BLaER1 treated with 17β-estradiol and CSF1 and Interleukin-3, amounts not matched to agents 10 nM and 100 nM (cell line): ENCODE measurements around the gene ARHGEF17.

Experiments
- H3K27ac ChIP-seq, 11 experiments: shearing (Covaris generic); formaldehyde crosslinking; 2 replicates each; pipeline ENCODE4 v1.8.1; 2022
- H3K27me3 ChIP-seq, 11 experiments: shearing (Covaris generic); formaldehyde crosslinking; 2 replicates each; pipeline ENCODE4 v1.8.1; 2022
- H3K36me3 ChIP-seq, 11 experiments: shearing (Covaris generic); formaldehyde crosslinking; 2 replicates each; pipeline ENCODE4 v1.8.1; 2022
- H3K4me1 ChIP-seq, 10 experiments: shearing (Covaris generic); formaldehyde crosslinking; 2 replicates each; pipeline ENCODE4 v1.8.1; 2022
- H3K4me2 ChIP-seq, 11 experiments: shearing (Covaris generic); formaldehyde crosslinking; 2 replicates each; pipeline ENCODE4 v1.8.1; 2022
- H3K4me3 ChIP-seq, 10 experiments: shearing (Covaris generic); formaldehyde crosslinking; 2 replicates each; pipeline ENCODE4 v1.8.1; 2022
- H3K9ac ChIP-seq, 11 experiments: shearing (Covaris generic); formaldehyde crosslinking; 2 replicates each; pipeline ENCODE4 v1.8.1; 2022
- H3K9me3 ChIP-seq, 11 experiments: shearing (Covaris generic); formaldehyde crosslinking; replicated peaks in 1 of 11; 2 replicates each; pipeline ENCODE4 v1.8.1; 2022
- H4K20me1 ChIP-seq, 11 experiments: shearing (Covaris generic); formaldehyde crosslinking; 2 replicates each; pipeline ENCODE4 v1.8.1; 2022
- Cebpa-rat ChIP-seq, 11 experiments: shearing (Covaris generic); IDR thresholded peaks; 2 replicates each; pipeline ENCODE4 v1.8.1; 2022

The ARHGEF17 gene

GRCh38 chr11:73288192-73288872 lies 19.7 kb upstream of the ARHGEF17 start:
- no peaks in the 10 kb centered on the region for H3K36me3 ChIP-seq
- H3K9me3 ChIP-seq: no peaks in the 10 kb centered on the region
- no peaks in the 10 kb centered on the region for H3K27me3 ChIP-seq
- peak overlapping the region; percentile 46 to 79 (median 71); a peak in 20 of 22 replicates for H3K9ac ChIP-seq
- H3K27ac ChIP-seq: peak overlapping the region; percentile 56 to 92 (median 79)
- peak overlapping the region; percentile 80 to 93 (median 89) for H3K4me2 ChIP-seq
- H3K4me3 ChIP-seq: peak overlapping the region in 6 of 10 experiments; percentile 12 to 52 (median 32); a peak in 5 of 20 replicates
- H4K20me1 ChIP-seq: no peaks in the 10 kb centered on the region
- TF ChIP-seq Cebpa-rat (IDR thresholded peaks at IDR 0.05): no peak
- peaks cover 70 to 95% (median 88%) of the 10 kb centered on the region in 10 experiments for H3K4me1 ChIP-seq

GRCh38 chr11:73288873-73289707 lies 19.0 kb upstream of the ARHGEF17 start:
- peak overlapping the region; percentile 56 to 92 (median 79) for H3K27ac ChIP-seq
- H3K9ac ChIP-seq: peak overlapping the region; percentile 46 to 79 (median 71); a peak in 21 of 22 replicates
- H3K27me3 ChIP-seq: no peaks in the 10 kb centered on the region
- peaks cover 71 to 95% (median 86%) of the 10 kb centered on the region in 10 experiments for H3K4me1 ChIP-seq
- no peaks in the 10 kb centered on the region for H3K9me3 ChIP-seq
- no peaks in the 10 kb centered on the region for H4K20me1 ChIP-seq
- H3K36me3 ChIP-seq: no peaks in the 10 kb centered on the region
- TF ChIP-seq Cebpa-rat (IDR thresholded peaks at IDR 0.05): no peak
- peak overlapping the region; percentile 80 to 93 (median 89) for H3K4me2 ChIP-seq
- H3K4me3 ChIP-seq: peak overlapping the region in 6 of 10 experiments; percentile 3 to 53 (median 32); a peak in 10 of 20 replicates

- TF ChIP-seq Cebpa-rat (IDR thresholded peaks at IDR 0.05): no peak
- no peaks in the 10 kb centered on the region for H4K20me1 ChIP-seq
These were observed 17.5 kb upstream of the ARHGEF17 start for GRCh38 chr11:73290536-73290935.

GRCh38 chr11:73291196-73291595 lies 16.9 kb upstream of the ARHGEF17 start:
- Histone ChIP-seq H3K9ac (peak overlapping the region in 5 of 11 experiments; percentile 1 to 38 (median 22); a peak in 3 of 22 replicates), H4K20me1 (no peaks in the 10 kb centered on the region), H3K9me3 (no peaks in the 10 kb centered on the region), H3K4me2 (no peak overlapping the region; a peak in 1 of 22 replicates), H3K27me3 (no peaks in the 10 kb centered on the region), H3K4me1 (peaks cover 59 to 84% (median 67%) of the 10 kb centered on the region in 10 experiments), H3K4me3 (no peak overlapping the region), H3K36me3 (no peaks in the 10 kb centered on the region), H3K27ac (peak overlapping the region in 1 of 11 experiments; percentile 13; a peak in 1 of 22 replicates)
- TF ChIP-seq Cebpa-rat (IDR thresholded peaks at IDR 0.05): no peak

More at GRCh38 chr11:73290536-73290935, 17.5 kb upstream of the ARHGEF17 start:
- Histone ChIP-seq H3K4me2 (peak overlapping the region in 5 of 11 experiments; percentile 23 to 90 (median 87); a peak in 8 of 22 replicates), H3K27ac (peak overlapping the region in 3 of 11 experiments; percentile 11 to 92 (median 13); a peak in 3 of 22 replicates), H3K9ac (peak overlapping the region in 6 of 11 experiments; percentile 1 to 29 (median 20); a peak in 5 of 22 replicates), H3K9me3 (no peaks in the 10 kb centered on the region), H3K36me3 (no peaks in the 10 kb centered on the region), H3K4me3 (no peak overlapping the region), H3K4me1 (peaks cover 66 to 88% (median 74%) of the 10 kb centered on the region in 10 experiments), H3K27me3 (no peaks in the 10 kb centered on the region)

- Histone ChIP-seq H3K27ac (0 out of 22 replicates have a peak overlapping the region, but pooled peaks of 1 of the 11 experiments have one; percentile 15), H3K9me3 (no peaks in the 10 kb centered on the region), H3K4me2 (peak overlapping the region; percentile 25 to 71 (median 63); a peak in 17 of 22 replicates), H3K36me3 (no peaks in the 10 kb centered on the region), H3K4me1 (peaks cover 52 to 77% (median 60%) of the 10 kb centered on the region in 10 experiments), H4K20me1 (no peaks in the 10 kb centered on the region), H3K9ac (peak overlapping the region in 6 of 11 experiments; percentile 1 to 38 (median 18); a peak in 3 of 22 replicates), H3K4me3 (no peak overlapping the region), H3K27me3 (no peaks in the 10 kb centered on the region)
- TF ChIP-seq Cebpa-rat (IDR thresholded peaks at IDR 0.05): no peak
These were observed 16.1 kb upstream of the ARHGEF17 start for GRCh38 chr11:73291781-73292524.

- Histone ChIP-seq H3K4me2 (peak overlapping the region; percentile 25 to 71 (median 63); a peak in 18 of 22 replicates), H4K20me1 (no peaks in the 10 kb centered on the region), H3K36me3 (no peaks in the 10 kb centered on the region), H3K4me1 (peaks cover 46 to 71% (median 54%) of the 10 kb centered on the region in 10 experiments), H3K27me3 (no peaks in the 10 kb centered on the region), H3K9ac (peak overlapping the region in 4 of 11 experiments; percentile 2 to 37 (median 18); a peak in 2 of 22 replicates), H3K27ac (0 out of 22 replicates have a peak overlapping the region, but pooled peaks of 1 of the 11 experiments have one; percentile 15), H3K4me3 (no peak overlapping the region), H3K9me3 (no peaks in the 10 kb centered on the region)
- no peak for TF ChIP-seq Cebpa-rat (IDR thresholded peaks at IDR 0.05)
These were observed 15.6 kb upstream of the ARHGEF17 start for GRCh38 chr11:73292525-73292894.

- no peak for TF ChIP-seq Cebpa-rat (IDR thresholded peaks at IDR 0.05)
- Histone ChIP-seq H3K9me3 (no peaks in the 10 kb centered on the region), H3K27me3 (no peaks in the 10 kb centered on the region), H3K27ac (no peak overlapping the region), H3K4me1 (peaks cover 37 to 62% (median 46%) of the 10 kb centered on the region in 10 experiments), H4K20me1 (no peaks in the 10 kb centered on the region), H3K4me3 (no peak overlapping the region), H3K4me2 (peak overlapping the region; percentile 23 to 71 (median 60); a peak in 20 of 22 replicates), H3K9ac (peak overlapping the region in 4 of 11 experiments; percentile 5 to 26 (median 14); a peak in 5 of 22 replicates), H3K36me3 (no peaks in the 10 kb centered on the region)
These were observed 14.6 kb upstream of the ARHGEF17 start for GRCh38 chr11:73293356-73293936.

GRCh38 chr11:73294604-73295003 lies 13.5 kb upstream of the ARHGEF17 start:
- Histone ChIP-seq H3K36me3 (no peaks in the 10 kb centered on the region), H4K20me1 (no peaks in the 10 kb centered on the region), H3K4me1 (peaks cover 25 to 50% (median 34%) of the 10 kb centered on the region in 10 experiments), H3K27ac (no peak overlapping the region), H3K27me3 (no peaks in the 10 kb centered on the region), H3K4me2 (no peak overlapping the region), H3K4me3 (no peak overlapping the region), H3K9me3 (no peaks in the 10 kb centered on the region), H3K9ac (no peak overlapping the region)
- no peak for TF ChIP-seq Cebpa-rat (IDR thresholded peaks at IDR 0.05)
